Suprapubic skin (tissue), 4 donors: ENCODE results near the gene DGCR2. TPM values are rescaled to one million over a fixed set of nuclear protein-coding genes. Genes with fewer than 3 reads are reported as not detected.
"Not testable (repeated sequence)": the region's sequence is repeated elsewhere in the genome, so short reads cannot be mapped to it uniquely, and the experiment has no call there.

Experiments used
- DNase-seq, 2 donors: peaks; one replicate each; pipeline ENCODE4 v3.0.0-alpha.2; 2019; ENCODE audit warnings: low spot score in 2 of 2
- H3K27ac ChIP-seq: fragments of 200-600 bp; sonication (generic); one replicate; pipeline ENCODE4 v1.5.1; 2019
- H3K27me3 ChIP-seq: fragments of 200-600 bp; sonication (generic); one replicate; pipeline ENCODE4 v1.5.1; 2019
- H3K36me3 ChIP-seq: fragments of 200-600 bp; sonication (generic); one replicate; pipeline ENCODE4 v1.5.1; 2019
- H3K4me1 ChIP-seq: fragments of 200-600 bp; sonication (generic); one replicate; pipeline ENCODE4 v1.5.1; 2019
- H3K4me3 ChIP-seq: fragments of 200-600 bp; sonication (generic); one replicate; pipeline ENCODE4 v1.5.1; 2019; ENCODE audit warnings: mild to moderate bottlenecking
- H3K9me3 ChIP-seq: fragments of 200-600 bp; sonication (generic); one replicate; pipeline ENCODE4 v1.5.1; 2019
- CTCF ChIP-seq, 2 donors: fragments of 200-600 bp in 1 of 2; fragments of 450-650 bp in 1 of 2; sonication (generic) in 1 of 2; IDR thresholded peaks; one replicate each; pipeline ENCODE4 v1.5.1; 2016 to 2019; ENCODE audit warnings: antibody characterized with exemption in 2 of 2, mild to moderate bottlenecking in 1 of 2, moderate library complexity in 1 of 2
- EP300 ChIP-seq: sonication (generic); formaldehyde crosslinking; IDR thresholded peaks from one replicate; pipeline ENCODE4 v1.6.1; 2017; ENCODE audit warnings: antibody characterized with exemption
- POLR2A ChIP-seq, 2 donors: fragments of 450-650 bp; IDR thresholded peaks; one replicate each; pipeline ENCODE4 v1.6.1; 2017; ENCODE audit warnings: antibody characterized with exemption in 2 of 2, mild to moderate bottlenecking in 2 of 2, moderate library complexity in 2 of 2
- POLR2AphosphoS5 ChIP-seq, 3 donors: sonication (generic); formaldehyde crosslinking; IDR thresholded peaks; one replicate each; pipeline ENCODE4 v1.6.1; 2017; ENCODE audit warnings: antibody characterized with exemption in 3 of 3
- WGBS: methylation state at CpG from one replicate; pipeline ENCODE4 v1.1.5; 2018; 5-methylcytosine and 5-hydroxymethylcytosine counted together
- total RNA-seq, 4 donors: library from RNA; depleted of rRNA; stranded (reverse); fragments of >200 nt; gene quantifications; one replicate each; pipeline ENCODE4 v1.1.0, GENCODE V29; 2016

Gene DGCR2
- total RNA-seq, 4 donors from 2014 or later: 115 to 172 (median 130) TPM

- H3K4me1 ChIP-seq: no peaks in the 10 kb centered on the region
- WGBS: 81% methylated on average over 4 of the region's 4 CpGs
- no peak for DNase-seq
- no peak overlapping the region for H3K27ac ChIP-seq
- H3K36me3 ChIP-seq: no peaks in the 10 kb centered on the region
- no peak overlapping the region for H3K4me3 ChIP-seq
- no peaks in the 10 kb centered on the region for H3K9me3 ChIP-seq
- peaks cover 13% of the 10 kb centered on the region for H3K27me3 ChIP-seq
- TF ChIP-seq POLR2AphosphoS5 (IDR thresholded peaks at IDR 0.05): no peak
- TF ChIP-seq CTCF (IDR thresholded peaks at IDR 0.05): no peak
- no peak for TF ChIP-seq POLR2A (IDR thresholded peaks at IDR 0.05)
- no peak for TF ChIP-seq EP300
Measured at GRCh38 chr22:19004471-19004870, 117.7 kb downstream of the DGCR2 start.

- no peak for DNase-seq
- Histone ChIP-seq H3K9me3 (no peaks in the 10 kb centered on the region), H3K27me3 (peaks cover 12% of the 10 kb centered on the region), H3K4me1 (no peaks in the 10 kb centered on the region), H3K27ac (no peak overlapping the region), H3K36me3 (no peaks in the 10 kb centered on the region), H3K4me3 (no peak overlapping the region)
- TF ChIP-seq POLR2AphosphoS5 (IDR thresholded peaks at IDR 0.05): no peak
- no peak for TF ChIP-seq EP300
- no peak for TF ChIP-seq CTCF (IDR thresholded peaks at IDR 0.05)
- no peak for TF ChIP-seq POLR2A (IDR thresholded peaks at IDR 0.05)
Measured at GRCh38 chr22:19003508-19003907, 118.7 kb downstream of the DGCR2 start.

GRCh38 chr22:19002684-19003038 lies 119.6 kb downstream of the DGCR2 start:
- H3K36me3 ChIP-seq: no peaks in the 10 kb centered on the region
- H3K9me3 ChIP-seq: no peaks in the 10 kb centered on the region
- TF ChIP-seq CTCF (IDR thresholded peaks at IDR 0.05): no peak
- no peak for TF ChIP-seq POLR2A (IDR thresholded peaks at IDR 0.05)
- TF ChIP-seq POLR2AphosphoS5 (IDR thresholded peaks at IDR 0.05): no peak
- no peak for TF ChIP-seq EP300
- H3K27me3 ChIP-seq: peaks cover 18% of the 10 kb centered on the region
- H3K4me1 ChIP-seq: no peaks in the 10 kb centered on the region
- DNase-seq: no peak
- no peak overlapping the region for H3K4me3 ChIP-seq
- H3K27ac ChIP-seq: no peak overlapping the region
- 38% methylated on average over 5 of the region's 5 CpGs for WGBS

GRCh38 chr22:19001204-19001603 lies 121.0 kb downstream of the DGCR2 start:
- Histone ChIP-seq H3K27me3 (peaks cover 32% of the 10 kb centered on the region), H3K4me1 (no peaks in the 10 kb centered on the region), H3K4me3 (no peak overlapping the region), H3K9me3 (no peaks in the 10 kb centered on the region), H3K36me3 (no peaks in the 10 kb centered on the region), H3K27ac (no peak overlapping the region)
- DNase-seq: no peak
- 81% methylated on average over 2 of the region's 2 CpGs for WGBS
- no peak for TF ChIP-seq POLR2AphosphoS5 (IDR thresholded peaks at IDR 0.05)
- no peak for TF ChIP-seq CTCF (IDR thresholded peaks at IDR 0.05)
- no peak for TF ChIP-seq EP300
- no peak for TF ChIP-seq POLR2A (IDR thresholded peaks at IDR 0.05)

- H3K9me3 ChIP-seq, H3K36me3 ChIP-seq, DNase-seq, H3K4me1 ChIP-seq, H3K27ac ChIP-seq, H3K4me3 ChIP-seq: not testable (repeated sequence)
- H3K27me3 ChIP-seq: peaks cover 35% of the 10 kb centered on the region
- WGBS: 88% methylated on average over 2 of the region's 2 CpGs
Measured at GRCh38 chr22:19000106-19000505, 122.1 kb downstream of the DGCR2 start.

- no peak for DNase-seq
- no peak overlapping the region for H3K4me3 ChIP-seq
- H3K36me3 ChIP-seq: no peaks in the 10 kb centered on the region
- no peaks in the 10 kb centered on the region for H3K9me3 ChIP-seq
- no peaks in the 10 kb centered on the region for H3K4me1 ChIP-seq
- 78% methylated on average over 6 of the region's 6 CpGs for WGBS
- no peak overlapping the region for H3K27ac ChIP-seq
- peaks cover 41% of the 10 kb centered on the region for H3K27me3 ChIP-seq
- TF ChIP-seq POLR2A (IDR thresholded peaks at IDR 0.05): no peak
- TF ChIP-seq CTCF (IDR thresholded peaks at IDR 0.05): no peak
- TF ChIP-seq EP300: no peak
- TF ChIP-seq POLR2AphosphoS5 (IDR thresholded peaks at IDR 0.05): no peak
Measured at GRCh38 chr22:18999416-18999815, 122.8 kb downstream of the DGCR2 start.
